ENCODE results near the gene ZNF182.
"Not testable (repeated sequence)": the region's sequence is repeated elsewhere in the genome, so short reads cannot be mapped to it uniquely, and the experiment has no call there.

Gene ZNF182

GRCh38 chrX:47991263-47992094 lies 12.3 kb downstream of the ZNF182 start:
- no peak for FAIRE-seq
- TF ChIP-seq POLR2A (IDR thresholded peaks at IDR 0.05; ENCODE audit: low read depth, low read length) = no peak
- TF ChIP-seq POLR2AphosphoS5 (IDR thresholded peaks at IDR 0.05; ENCODE audit: low read depth, low read length) = no peak
- TF ChIP-seq TAF1 (IDR thresholded peaks at IDR 0.05; ENCODE audit: borderline replicate concordance, low read depth, low read length) = no peak

GRCh38 chrX:47976254-47977151 lies 27.3 kb downstream of the ZNF182 start:
- FAIRE-seq = no peak
- TF ChIP-seq POLR2A (IDR thresholded peaks at IDR 0.05; ENCODE audit: low read depth, low read length) = no peak
- TF ChIP-seq TAF1 (IDR thresholded peaks at IDR 0.05; ENCODE audit: borderline replicate concordance, low read depth, low read length) = no peak
- TF ChIP-seq POLR2AphosphoS5 (IDR thresholded peaks at IDR 0.05; ENCODE audit: low read depth, low read length) = no peak
- DNase-seq (ENCODE audit: insufficient read length) = no peak

More at GRCh38 chrX:47991263-47992094, 12.3 kb downstream of the ZNF182 start:
- DNase-seq (ENCODE audit: insufficient read length) = no peak

GRCh38 chrX:47973235-47973634 lies 30.6 kb downstream of the ZNF182 start:
- no peak for DNase-seq (ENCODE audit: insufficient read length)
- TF ChIP-seq POLR2A (IDR thresholded peaks at IDR 0.05; ENCODE audit: low read depth, low read length) = no peak
- no peak for TF ChIP-seq POLR2AphosphoS5 (IDR thresholded peaks at IDR 0.05; ENCODE audit: low read depth, low read length)
- no peak for TF ChIP-seq TAF1 (IDR thresholded peaks at IDR 0.05; ENCODE audit: borderline replicate concordance, low read depth, low read length)
- FAIRE-seq = no peak

GRCh38 chrX:47965526-47965925 lies 38.3 kb downstream of the ZNF182 start:
- FAIRE-seq; DNase-seq (ENCODE audit: insufficient read length): not testable (repeated sequence)

- FAIRE-seq; DNase-seq (ENCODE audit: insufficient read length): not testable (repeated sequence)
Observed at GRCh38 chrX:47961830-47962229, 42.0 kb downstream of the ZNF182 start.

GRCh38 chrX:47960406-47960805 lies 43.4 kb downstream of the ZNF182 start:
- DNase-seq (ENCODE audit: insufficient read length) (no peak), FAIRE-seq (no peak)
- TF ChIP-seq POLR2A (IDR thresholded peaks at IDR 0.05; ENCODE audit: low read depth, low read length) (no peak), TAF1 (IDR thresholded peaks at IDR 0.05; ENCODE audit: borderline replicate concordance, low read depth, low read length) (no peak), POLR2AphosphoS5 (IDR thresholded peaks at IDR 0.05; ENCODE audit: low read depth, low read length) (no peak)

GRCh38 chrX:47958761-47959342 lies 44.9 kb downstream of the ZNF182 start:
- DNase-seq (ENCODE audit: insufficient read length) = no peak
- no peak for FAIRE-seq
- TF ChIP-seq POLR2A (IDR thresholded peaks at IDR 0.05; ENCODE audit: low read depth, low read length) (no peak), POLR2AphosphoS5 (IDR thresholded peaks at IDR 0.05; ENCODE audit: low read depth, low read length) (no peak), TAF1 (IDR thresholded peaks at IDR 0.05; ENCODE audit: borderline replicate concordance, low read depth, low read length) (no peak)

GRCh38 chrX:47958206-47958605 lies 45.6 kb downstream of the ZNF182 start:
- not testable (repeated sequence) for FAIRE-seq; DNase-seq (ENCODE audit: insufficient read length)

- FAIRE-seq (no peak), DNase-seq (ENCODE audit: insufficient read length) (no peak)
- no peak for TF ChIP-seq POLR2A (IDR thresholded peaks at IDR 0.05; ENCODE audit: low read depth, low read length)
- no peak for TF ChIP-seq POLR2AphosphoS5 (IDR thresholded peaks at IDR 0.05; ENCODE audit: low read depth, low read length)
- no peak for TF ChIP-seq TAF1 (IDR thresholded peaks at IDR 0.05; ENCODE audit: borderline replicate concordance, low read depth, low read length)
Observed at GRCh38 chrX:47956016-47956415, 47.8 kb downstream of the ZNF182 start.

- not testable (repeated sequence) for FAIRE-seq; DNase-seq (ENCODE audit: insufficient read length)
Observed at GRCh38 chrX:47955295-47955694, 48.5 kb downstream of the ZNF182 start.

- FAIRE-seq = no peak
- no peak for TF ChIP-seq POLR2A (IDR thresholded peaks at IDR 0.05; ENCODE audit: low read depth, low read length)
- no peak for TF ChIP-seq TAF1 (IDR thresholded peaks at IDR 0.05; ENCODE audit: borderline replicate concordance, low read depth, low read length)
- no peak for TF ChIP-seq POLR2AphosphoS5 (IDR thresholded peaks at IDR 0.05; ENCODE audit: low read depth, low read length)
- DNase-seq (ENCODE audit: insufficient read length) = no peak
Observed at GRCh38 chrX:47941423-47941822, 62.4 kb downstream of the ZNF182 start.

- TF ChIP-seq POLR2AphosphoS5 (IDR thresholded peaks at IDR 0.05; ENCODE audit: low read depth, low read length) (no peak), TAF1 (IDR thresholded peaks at IDR 0.05; ENCODE audit: borderline replicate concordance, low read depth, low read length) (no peak), POLR2A (IDR thresholded peaks at IDR 0.05; ENCODE audit: low read depth, low read length) (no peak)
- DNase-seq (ENCODE audit: insufficient read length) = no peak
- FAIRE-seq = no peak
Observed at GRCh38 chrX:47940448-47940847, 63.3 kb downstream of the ZNF182 start.

Measured in GM12892 (cell line).